Transverse colon (tissue), 4 donors: ENCODE results near the gene ARSG.
"Not testable (repeated sequence)": the region's sequence is repeated elsewhere in the genome, so short reads cannot be mapped to it uniquely, and the experiment has no call there.

Experiments used
- CTCF ChIP-seq, 5 experiments: fragments of 200-600 bp in 3 of 5; fragments of 450-650 bp in 2 of 5; sonication (generic) in 3 of 5; IDR thresholded peaks; 1 replicate in 2 of 5; 2 replicates in 3 of 5; pipeline ENCODE4 v1.5.1; 2016 to 2017; ENCODE audit warnings: antibody characterized with exemption in 5 of 5, inconsistent platforms in 3 of 5, mild to moderate bottlenecking in 2 of 5, moderate library complexity in 1 of 5
- EP300 ChIP-seq: sonication (generic); formaldehyde crosslinking; IDR thresholded peaks from one replicate; pipeline ENCODE4 v1.6.1; 2017; ENCODE audit warnings: antibody characterized with exemption, low read depth
- POLR2A ChIP-seq: fragments of 450-650 bp; IDR thresholded peaks from one replicate; pipeline ENCODE4 v1.6.1; 2016; ENCODE audit warnings: antibody characterized with exemption, mild to moderate bottlenecking, moderate library complexity
- POLR2AphosphoS5 ChIP-seq, 3 donors: sonication (generic); formaldehyde crosslinking; IDR thresholded peaks; one replicate each; pipeline ENCODE4 v1.6.1; 2016; ENCODE audit warnings: antibody characterized with exemption in 3 of 3

GRCh38 chr17:68265833-68266232 lies 25.5 kb upstream of the ARSG start:
- not testable (repeated sequence) for TF ChIP-seq CTCF (IDR thresholded peaks at IDR 0.05); EP300; POLR2AphosphoS5 (IDR thresholded peaks at IDR 0.05); POLR2A
